Esophagus squamous epithelium (tissue), 4 donors: ENCODE measurements around the gene PDE9A.

Source experiments
- CTCF ChIP-seq, 6 experiments: fragments of 450-650 bp in 4 of 6; fragments of 200-600 bp in 2 of 6; sonication (generic) in 2 of 6; IDR thresholded peaks; one replicate each; pipeline ENCODE4 v1.5.1; 2016 to 2019; ENCODE audit warnings: antibody characterized with exemption in 6 of 6, mild to moderate bottlenecking in 4 of 6, moderate library complexity in 4 of 6
- POLR2A ChIP-seq, 4 donors: fragments of 450-650 bp; IDR thresholded peaks; one replicate each; pipeline ENCODE4 v1.6.1; 2017; ENCODE audit warnings: antibody characterized with exemption in 4 of 4, mild to moderate bottlenecking in 4 of 4, moderate library complexity in 3 of 4

- TF ChIP-seq CTCF (IDR thresholded peaks at IDR 0.05) (no peak), POLR2A (IDR thresholded peaks at IDR 0.05) (no peak)
Observed at GRCh38 chr21:42629933-42630589, 23.4 kb upstream of the PDE9A start.
